Lower leg skin (tissue), 4 donors: ENCODE measurements around the gene DOCK1. TPM values are rescaled to one million over a fixed set of nuclear protein-coding genes. Genes with fewer than 3 reads are reported as not detected.
A peak's percentile ranks its signal among the peaks of the same experiment; 100 is the strongest.

ENCODE experiments used
- DNase-seq, 2 donors: peaks; one replicate each; pipeline ENCODE4 v3.0.0-alpha.2; 2019; ENCODE audit warnings: low spot score in 2 of 2
- H3K4me3 ChIP-seq: fragments of 200-600 bp; sonication (generic); 2 replicates; pipeline ENCODE4 v1.5.1; 2017; ENCODE audit warnings: mild to moderate bottlenecking, low read depth; ENCODE audit not compliant: poor library complexity, severe bottlenecking
- POLR2A ChIP-seq, 2 donors: fragments of 450-650 bp; IDR thresholded peaks; one replicate each; pipeline ENCODE4 v1.6.1; 2016 to 2017; ENCODE audit warnings: antibody characterized with exemption in 2 of 2, mild to moderate bottlenecking in 1 of 2, moderate library complexity in 1 of 2
- WGBS, 2 donors: methylation state at CpG; one replicate each; pipeline ENCODE4 v1.1.5; 2018; 5-methylcytosine and 5-hydroxymethylcytosine counted together
- intact Hi-C: fragments of 100-400 bp; cut with DNase I; formaldehyde crosslinking; loops from one replicate; pipeline ENCODE4 v1.15.0; 2023; ENCODE audit warnings: low total_unique reads
- total RNA-seq, 4 donors: library from RNA; depleted of rRNA; stranded (reverse); fragments of >200 nt; gene quantifications; one replicate each; pipeline ENCODE4 v1.1.0, GENCODE V29; 2016
- TF ChIP-seq, protein P1 (sequence below), 3 donors: fragments of 450-650 bp; IDR thresholded peaks; one replicate each; pipeline ENCODE4 v1.5.1; 2016; ENCODE audit warnings: antibody characterized with exemption in 3 of 3, mild to moderate bottlenecking in 3 of 3, moderate library complexity in 2 of 3

DOCK1 gene
- total RNA-seq, 4 donors from 2014 or later, result 76.6 to 108 (median 83.4) TPM

DNA sequence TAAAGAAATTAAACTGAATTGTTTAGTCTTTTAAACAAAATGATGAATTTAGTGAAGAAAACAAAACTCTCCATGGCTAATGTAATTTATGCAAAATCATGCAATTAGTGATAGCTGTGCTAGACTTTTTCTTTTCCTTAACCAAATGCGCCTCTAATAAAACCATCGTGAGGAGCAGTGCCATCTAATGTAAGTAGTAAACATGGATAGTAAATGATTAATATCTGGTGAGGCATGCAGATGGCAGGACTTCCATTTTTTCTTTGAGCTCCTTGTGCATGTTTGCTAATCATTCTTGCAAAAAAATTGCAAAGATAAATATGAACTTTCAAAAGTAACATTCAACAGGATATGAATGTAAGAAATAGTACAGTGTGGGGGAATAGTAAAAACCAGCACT, 288.9 kb downstream of the DOCK1 start:
- no peak overlapping the region for H3K4me3 ChIP-seq
- TF ChIP-seq POLR2A (IDR thresholded peaks at IDR 0.05), result no peak
- TF ChIP-seq, protein P1, sequence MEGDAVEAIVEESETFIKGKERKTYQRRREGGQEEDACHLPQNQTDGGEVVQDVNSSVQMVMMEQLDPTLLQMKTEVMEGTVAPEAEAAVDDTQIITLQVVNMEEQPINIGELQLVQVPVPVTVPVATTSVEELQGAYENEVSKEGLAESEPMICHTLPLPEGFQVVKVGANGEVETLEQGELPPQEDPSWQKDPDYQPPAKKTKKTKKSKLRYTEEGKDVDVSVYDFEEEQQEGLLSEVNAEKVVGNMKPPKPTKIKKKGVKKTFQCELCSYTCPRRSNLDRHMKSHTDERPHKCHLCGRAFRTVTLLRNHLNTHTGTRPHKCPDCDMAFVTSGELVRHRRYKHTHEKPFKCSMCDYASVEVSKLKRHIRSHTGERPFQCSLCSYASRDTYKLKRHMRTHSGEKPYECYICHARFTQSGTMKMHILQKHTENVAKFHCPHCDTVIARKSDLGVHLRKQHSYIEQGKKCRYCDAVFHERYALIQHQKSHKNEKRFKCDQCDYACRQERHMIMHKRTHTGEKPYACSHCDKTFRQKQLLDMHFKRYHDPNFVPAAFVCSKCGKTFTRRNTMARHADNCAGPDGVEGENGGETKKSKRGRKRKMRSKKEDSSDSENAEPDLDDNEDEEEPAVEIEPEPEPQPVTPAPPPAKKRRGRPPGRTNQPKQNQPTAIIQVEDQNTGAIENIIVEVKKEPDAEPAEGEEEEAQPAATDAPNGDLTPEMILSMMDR (IDR thresholded peaks at IDR 0.05), result no peak
- intact Hi-C loops, result no loop called here
- WGBS, 2 donors, result 72 to 74% methylated on average over 2 of the region's 2 CpGs
- DNase-seq, result no peak

DNA sequence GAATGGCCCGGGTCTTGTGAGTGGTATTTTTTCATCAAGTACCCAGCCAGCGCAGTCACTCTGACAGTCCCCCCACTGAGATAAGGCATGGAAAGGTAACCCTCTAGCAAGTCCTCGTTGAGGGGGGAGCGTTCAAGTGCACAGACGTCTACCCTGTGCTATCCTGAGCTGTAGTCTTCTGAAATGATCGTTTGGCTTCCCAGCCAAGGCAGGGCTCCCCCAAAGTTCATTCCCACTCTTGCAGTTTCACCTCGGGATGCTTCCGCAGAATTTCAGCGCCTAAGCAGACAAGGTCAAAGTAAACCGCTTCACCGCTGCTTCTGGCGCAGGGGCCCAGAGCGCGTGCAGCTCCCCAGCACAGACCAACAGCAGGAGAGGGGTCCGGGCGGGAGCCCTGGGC, 289.4 kb downstream of the DOCK1 start:
- intact Hi-C loops, result no loop called here
- no peak overlapping the region for H3K4me3 ChIP-seq
- WGBS, 2 donors, result 82 to 84% methylated on average over 16 of the region's 16 CpGs

DNA sequence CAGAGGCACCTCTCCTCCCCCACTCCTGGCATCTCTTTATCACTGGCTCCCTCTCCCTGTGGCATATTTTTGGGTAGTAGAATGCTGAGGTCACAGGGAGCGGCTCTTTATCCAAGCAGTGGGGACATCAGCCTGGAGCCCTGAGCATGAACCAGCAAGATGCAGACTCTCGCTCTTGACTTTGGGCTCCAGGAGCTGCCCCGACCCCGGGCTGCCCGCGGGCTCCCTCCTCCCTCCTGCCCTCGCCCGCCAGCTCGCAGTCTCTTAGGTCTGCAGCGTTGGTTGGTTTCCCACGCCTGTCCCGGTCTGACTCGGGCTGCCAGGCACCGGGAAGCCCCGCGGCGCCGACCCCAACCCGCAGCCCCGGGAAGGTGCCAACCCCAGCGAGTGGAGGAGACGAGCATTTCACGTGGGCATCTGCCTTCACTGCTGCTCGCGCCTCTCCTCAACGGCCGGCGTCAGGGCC, 289.8 kb downstream of the DOCK1 start:
- DNase-seq, result no peak
- WGBS, 2 donors, result 2 to 3% methylated on average over 25 to 27 of the region's 28 CpGs
- H3K4me3 ChIP-seq, result no peak overlapping the region
- no peak for TF ChIP-seq POLR2A (IDR thresholded peaks at IDR 0.05)
- TF ChIP-seq, protein P1 (IDR thresholded peaks at IDR 0.05), result no peak
- intact Hi-C loops, result no loop called here

More for the DNA sequence above, 289.4 kb downstream of the DOCK1 start:
- no peak for TF ChIP-seq POLR2A (IDR thresholded peaks at IDR 0.05)
- TF ChIP-seq, protein P1 (IDR thresholded peaks at IDR 0.05), result no peak
- DNase-seq, result no peak

DNA sequence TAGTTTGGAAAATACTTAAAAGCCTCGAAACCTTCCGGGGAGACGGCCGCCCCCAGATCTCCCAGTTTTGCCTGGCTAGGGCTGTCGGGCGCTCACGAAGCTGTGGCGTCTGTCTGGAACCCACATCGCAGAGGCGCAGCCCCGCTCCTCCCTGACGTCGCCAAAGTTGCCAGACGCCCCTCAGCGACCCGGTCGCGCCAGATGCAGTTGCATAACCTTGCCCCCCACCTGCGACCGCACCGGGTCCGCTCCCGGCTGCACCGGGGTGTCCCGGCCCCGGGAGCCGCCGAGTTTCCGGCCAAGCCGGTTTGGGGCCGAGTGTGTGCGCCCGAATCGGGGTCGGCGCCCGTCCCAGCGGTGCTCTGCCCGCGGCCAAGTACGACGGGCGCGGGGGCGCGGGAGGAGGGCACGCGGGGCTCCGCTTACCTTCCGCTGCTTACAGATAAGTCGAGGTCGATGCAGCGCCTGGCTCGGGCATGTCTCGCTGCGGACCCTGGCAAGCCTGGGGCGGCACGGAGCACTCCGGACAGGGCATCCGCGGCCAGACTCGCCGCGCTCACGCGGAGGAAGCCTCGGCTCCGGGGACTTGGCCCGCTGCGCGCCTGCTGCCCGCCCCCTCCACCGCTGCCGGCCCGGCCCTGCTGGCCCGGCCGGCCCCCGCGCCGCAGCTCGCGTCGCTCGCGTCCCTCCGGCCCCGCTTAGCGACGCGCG, 290.5 kb downstream of the DOCK1 start:
- WGBS, 2 donors, result 0 to 1% methylated on average over 15 to 50 of the region's 91 CpGs
- intact Hi-C loops, result no loop called here
- H3K4me3 ChIP-seq, result peak overlapping the region; percentile 20
- no peak for DNase-seq
- TF ChIP-seq, protein P1 (IDR thresholded peaks at IDR 0.05), result no peak

DNA sequence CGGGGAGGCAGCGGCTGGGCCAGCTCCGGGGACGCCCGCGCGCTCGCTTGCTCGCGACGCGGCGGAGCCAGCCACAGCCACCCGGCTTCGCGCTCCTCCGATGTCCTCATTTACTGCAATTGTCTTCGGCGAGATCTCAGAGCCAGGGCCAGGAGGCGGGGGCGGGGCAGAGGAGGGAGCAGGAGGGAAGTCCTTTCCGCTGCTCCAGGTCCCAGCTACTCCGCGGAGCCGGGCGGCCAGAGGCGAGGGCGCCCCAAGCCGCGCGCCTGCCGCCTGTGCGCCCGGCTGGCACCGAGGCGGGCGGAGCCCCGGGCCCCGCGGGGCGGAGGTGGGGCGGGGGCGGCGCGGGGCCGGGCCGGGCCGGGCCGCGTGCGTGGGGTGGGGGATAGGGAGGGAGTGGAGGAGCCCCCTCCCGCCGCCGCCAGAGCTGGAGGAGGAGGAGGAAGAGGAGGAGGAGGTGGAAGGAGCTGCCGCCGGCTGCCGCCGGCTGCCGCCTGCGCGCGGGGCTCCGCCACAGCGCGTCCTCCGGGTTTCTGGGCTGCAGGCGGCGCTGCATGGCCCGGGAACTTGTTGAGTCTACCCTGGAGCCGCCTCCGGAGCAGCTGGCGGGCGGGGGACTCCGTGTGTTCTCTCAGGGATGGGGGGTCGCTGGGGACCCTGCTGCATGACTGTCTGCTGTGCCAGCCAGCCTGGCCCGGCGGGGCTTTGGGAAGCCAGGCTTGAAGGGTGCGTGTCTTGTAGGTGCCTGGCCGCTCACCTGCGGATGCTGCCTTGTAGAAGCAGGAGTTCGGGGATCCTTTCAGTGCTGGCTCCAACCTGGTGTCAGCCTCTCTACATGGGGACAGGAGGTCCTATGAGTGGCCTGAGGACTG, 291.3 kb downstream of the DOCK1 start, which contains the start of gene INSYN2A:
Gene INSYN2A (minus strand): TSS at position 310 of the 872 bp plus-strand sequence. CDS start 20,196 bp downstream, outside the sequence.
- intact Hi-C loops, result no loop called here
- 22 to 55% methylated on average over 6 to 36 of the region's 81 CpGs for WGBS, 2 donors
- TF ChIP-seq, protein P1 (IDR thresholded peaks at IDR 0.05), result no peak
- TF ChIP-seq POLR2A (IDR thresholded peaks at IDR 0.05), result no peak
- peak within 1 kb of the TSS; percentile 20 for H3K4me3 ChIP-seq
- DNase-seq, result no peak
